ENCODE data around the gene PRTFDC1. TPM values are rescaled to one million over a fixed set of nuclear protein-coding genes. Genes with fewer than 3 reads are reported as not detected.

Gene PRTFDC1
- total and polyA plus RNA-seq, 2 of the 8 experiments (the other 6 are each of a cell fraction or from before 2014, with no cell fraction given), result 5.9 to 6.6 TPM

GRCh38 chr10:24961582-24961981 lies 9.2 kb upstream of the PRTFDC1 start:
- Histone ChIP-seq H2AFZ (ENCODE audit: low read length) (no peak overlapping the region), H2BK15ac (ENCODE audit: low read length) (no peak overlapping the region), H3K27ac (ENCODE audit: low read depth, low read length) (no peak overlapping the region), H3K79me1 (ENCODE audit: low read depth, low read length) (no peaks in the 10 kb centered on the region), H3K23me2 (ENCODE audit: low read depth, low read length) (no peaks in the 10 kb centered on the region), H3K23ac (ENCODE audit: insufficient read length) (no peak overlapping the region), H2AK5ac (ENCODE audit: low read depth, low read length) (no peak overlapping the region), H2BK12ac (ENCODE audit: low read depth, low read length) (no peak overlapping the region), H3K36me3 (ENCODE audit: control insufficient read depth in 2 of 4, insufficient read depth in 4 of 4, low read length in 3 of 4) (no peaks in the 10 kb centered on the region), H4K91ac (replicated peaks; ENCODE audit: insufficient read length, low read length) (no peak overlapping the region), H3K79me2 (ENCODE audit: control insufficient read depth in 1 of 2, insufficient read depth in 2 of 2, low read length in 2 of 2) (no peaks in the 10 kb centered on the region), H3K4me2 (ENCODE audit: insufficient read depth in 1 of 2, low read depth in 2 of 2, low read length in 2 of 2) (no peak overlapping the region), H3K4me3 (ENCODE audit: extremely low read depth in 1 of 4, insufficient read depth in 2 of 4, low read depth in 3 of 4, low read length in 4 of 4) (no peak overlapping the region), H3K4me1 (replicated peaks in 1 of 4; ENCODE audit: control insufficient read depth in 3 of 4, insufficient read depth in 4 of 4, low read length in 3 of 4) (peaks cover 0 to 6% (median 3%) of the 10 kb centered on the region in 4 experiments; a peak in 2 of 7 replicates), H2BK5ac (ENCODE audit: low read depth, low read length) (no peak overlapping the region), H3K27me3 (replicated peaks in 1 of 4; ENCODE audit: control insufficient read depth in 3 of 4, extremely low read depth in 1 of 4, insufficient read depth in 3 of 4, low read length in 3 of 4) (no peaks in the 10 kb centered on the region), H4K5ac (ENCODE audit: insufficient read length, low read depth, low read length) (no peak overlapping the region), H3K14ac (ENCODE audit: insufficient read length) (no peak overlapping the region), H4K20me1 (replicated peaks in 1 of 2; ENCODE audit: control insufficient read depth in 1 of 2, insufficient read depth in 2 of 2, low read length in 2 of 2) (no peaks in the 10 kb centered on the region), H3K9ac (replicated peaks in 1 of 4; ENCODE audit: extremely low read depth in 1 of 4, low read depth in 3 of 4, low read length in 3 of 4) (no peak overlapping the region), H3K9me3 (ENCODE audit: insufficient read depth in 2 of 2, low read depth in 1 of 2, low read length in 1 of 2) (no peaks in the 10 kb centered on the region), H2BK20ac (ENCODE audit: low read length) (no peak overlapping the region), H3K18ac (ENCODE audit: extremely low read depth, low read length) (no peak overlapping the region), H3K4ac (replicated peaks; ENCODE audit: insufficient read length, low read depth, low read length) (no peak overlapping the region), H2BK120ac (replicated peaks; ENCODE audit: low read depth, low read length) (no peak overlapping the region), H4K8ac (ENCODE audit: extremely low read depth, insufficient read depth, low read length) (no peak overlapping the region), H3K56ac (replicated peaks; ENCODE audit: insufficient read length, low read depth, low read length) (no peak overlapping the region)
- ChIA-PET CTCF (ENCODE audit: partially characterized antibody) (interaction anchor here (1.5 to 1.6 kb wide), 2 partner anchors 9 to 77 kb away, joined by 3 to 5 read pairs; partner anchors contain the start of gene PRTFDC1), POLR2A (ENCODE audit: partially characterized antibody) (no interaction called here)
- WGBS, 2 experiments (ENCODE audit: extremely low coverage in 1 of 2, insufficient coverage in 1 of 2, insufficient read length in 1 of 2, insufficient replicate concordance in 2 of 2, low coverage in 1 of 2, low lambda C conversion rate in 2 of 2, missing lambda C conversion rate in 1 of 2), result 85% methylated on average over 4 of the region's 4 CpGs; no CpG with 5 or more reads in 1 of the 2 experiments
- FAIRE-seq (no peak), DNase-seq (ENCODE audit: low read depth in 1 of 2, low spot score in 2 of 2) (no peak)
- TF ChIP-seq JUND (IDR thresholded peaks at IDR 0.05; ENCODE audit: low read length), result no peak
- TF ChIP-seq MAX (IDR thresholded peaks at IDR 0.05), result no peak
- TF ChIP-seq ZNF274 (IDR thresholded peaks at IDR 0.05; ENCODE audit: borderline replicate concordance, extremely low read depth, low read length), result no peak
- no peak for TF ChIP-seq CHD1 (IDR thresholded peaks at IDR 0.05; ENCODE audit: low read depth, low read length)
- no peak for TF ChIP-seq TAF1 (IDR thresholded peaks at IDR 0.05; ENCODE audit: low read depth, low read length)
- TF ChIP-seq EGR1 (IDR thresholded peaks at IDR 0.05; ENCODE audit: borderline replicate concordance, low read depth, low read length), result no peak
- TF ChIP-seq SIRT6 (IDR thresholded peaks at IDR 0.05; ENCODE audit: low read length), result no peak
- no peak for TF ChIP-seq EZH2 (IDR thresholded peaks at IDR 0.05; ENCODE audit: low read depth, low read length, severe bottlenecking)
- TF ChIP-seq POU5F1 (IDR thresholded peaks at IDR 0.05; ENCODE audit: low read depth, low read length), result no peak
- TF ChIP-seq BRCA1 (IDR thresholded peaks at IDR 0.05; ENCODE audit: low read depth, low read length), result no peak

Measured in H1 (cell line).